ENCODE measurements around the gene SLC16A7. TPM values are rescaled to one million over a fixed set of nuclear protein-coding genes. Genes with fewer than 3 reads are reported as not detected.
"Not testable (repeated sequence)": the region's sequence is repeated elsewhere in the genome, so short reads cannot be mapped to it uniquely, and the experiment has no call there.

The SLC16A7 gene
- total RNA-seq, 1 experiment from 2014 or later = 49.2 TPM

GRCh38 chr12:59724011-59724695 is 128.3 kb downstream of the SLC16A7 start:
- DNase-seq (ENCODE audit: extremely low read depth, low read depth) = no peak

DNA sequence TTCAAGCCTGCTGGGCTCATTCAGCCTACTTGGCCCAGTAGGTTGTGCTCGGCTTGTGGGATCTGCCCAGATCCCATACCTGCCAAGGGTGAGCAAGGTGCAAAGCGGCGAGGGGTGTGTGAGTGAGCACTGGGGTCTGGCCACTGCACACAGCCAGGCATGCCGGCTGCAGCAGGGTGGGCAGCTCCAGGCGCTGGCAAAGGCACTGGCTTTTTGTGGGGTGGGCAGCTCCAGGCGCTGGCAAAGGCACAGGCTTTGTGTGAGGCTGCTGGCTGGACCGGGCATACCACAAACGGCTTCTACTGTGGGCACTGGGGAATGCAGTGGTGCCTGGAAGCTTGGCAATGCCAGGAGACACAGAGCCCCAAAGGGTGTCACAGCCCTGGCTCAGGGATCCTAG is 137.4 kb downstream of the SLC16A7 start:
- no peak for DNase-seq (ENCODE audit: extremely low read depth, low read depth)

DNA sequence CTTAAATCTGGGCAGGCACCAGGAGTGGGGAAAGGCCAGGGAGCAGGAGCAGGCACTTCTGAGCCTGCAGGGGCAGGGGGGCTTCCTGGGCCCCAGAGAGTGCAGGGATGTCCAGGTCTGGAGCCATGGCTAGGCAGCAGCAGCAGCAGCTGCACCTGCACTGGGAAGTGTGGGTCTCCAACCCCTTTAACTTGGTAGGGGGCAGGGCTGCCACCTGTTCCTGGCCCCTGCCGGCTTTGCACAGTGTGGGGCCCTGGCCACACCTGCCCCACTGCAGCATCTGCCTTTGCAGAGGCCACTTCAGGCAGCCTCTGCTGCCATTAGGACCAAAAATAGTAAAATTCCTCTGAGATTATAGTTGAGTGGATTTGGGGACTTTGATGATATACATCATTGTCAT is 138.5 kb downstream of the SLC16A7 start:
- no peak for DNase-seq (ENCODE audit: extremely low read depth, low read depth)

DNA sequence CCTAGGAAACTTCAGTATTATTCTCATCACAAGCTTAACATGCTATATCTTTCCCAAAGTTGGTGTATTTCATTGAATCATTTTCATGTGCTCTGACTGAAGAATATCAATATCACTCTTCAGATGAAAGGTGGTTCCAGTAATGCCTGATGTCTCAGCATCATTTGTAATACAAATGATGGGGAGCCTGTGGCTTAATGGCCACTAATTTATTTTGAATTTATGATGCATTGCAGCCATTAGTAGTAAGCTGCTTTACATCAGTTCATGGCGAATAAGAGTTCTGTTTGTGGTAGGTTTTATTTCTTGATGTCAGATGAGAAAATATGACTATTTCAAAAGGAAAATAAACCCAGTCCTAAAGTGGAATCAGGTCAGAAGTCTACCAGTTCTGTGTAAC is 139.4 kb downstream of the SLC16A7 start:
- no peak for DNase-seq (ENCODE audit: extremely low read depth, low read depth)

DNA sequence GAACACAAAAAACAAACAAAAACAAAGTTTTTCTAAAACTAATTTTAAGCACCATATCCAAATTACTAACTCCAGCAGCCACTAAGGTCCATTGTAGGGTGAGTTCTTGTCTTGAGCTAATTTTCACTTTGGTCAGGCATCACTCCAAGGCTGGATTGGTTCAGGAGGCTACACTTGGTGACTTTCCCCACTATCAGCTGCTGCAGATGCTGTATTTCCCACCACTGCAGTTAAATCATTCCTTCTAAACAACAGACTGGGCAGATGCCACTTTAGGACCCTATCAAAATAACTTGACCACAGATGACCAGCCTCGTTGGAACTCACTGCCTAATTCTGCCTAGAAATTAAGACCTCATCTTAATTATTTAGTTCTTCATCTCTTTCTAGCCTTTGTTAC is 140.5 kb downstream of the SLC16A7 start:
- no peak for DNase-seq (ENCODE audit: extremely low read depth, low read depth)

GRCh38 chr12:59736786-59737185 is 141.0 kb downstream of the SLC16A7 start:
- peak; percentile 7 for DNase-seq (ENCODE audit: extremely low read depth, low read depth)

GRCh38 chr12:59737725-59738463 is 142.1 kb downstream of the SLC16A7 start:
- no peak for DNase-seq (ENCODE audit: extremely low read depth, low read depth)

DNA sequence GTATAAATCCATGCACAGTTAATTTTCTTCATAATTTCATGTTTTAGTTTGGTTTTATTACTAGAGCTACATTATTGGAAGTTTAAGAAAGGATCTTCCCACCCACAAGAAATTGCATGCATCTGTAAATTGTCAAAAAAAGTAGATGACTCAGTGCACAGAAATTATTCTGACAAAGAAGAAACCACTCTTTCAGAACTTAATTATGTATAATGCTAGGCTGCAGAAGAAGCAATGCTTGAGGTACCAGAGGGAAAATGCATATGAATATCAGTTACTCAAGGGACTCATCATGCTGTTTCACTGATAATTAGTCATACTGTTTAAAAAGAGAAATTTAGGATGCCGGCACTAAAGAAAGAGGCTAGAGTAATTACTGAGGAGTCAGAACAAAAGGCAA is 147.0 kb downstream of the SLC16A7 start:
- no peak for DNase-seq (ENCODE audit: extremely low read depth, low read depth)

- DNase-seq (ENCODE audit: extremely low read depth, low read depth) = no peak
Measured at GRCh38 chr12:59744564-59744963, 148.7 kb downstream of the SLC16A7 start.

GRCh38 chr12:59751091-59751490 is 155.3 kb downstream of the SLC16A7 start:
- not testable (repeated sequence) for DNase-seq (ENCODE audit: extremely low read depth, low read depth)

GRCh38 chr12:59761542-59761941 is 165.7 kb downstream of the SLC16A7 start:
- DNase-seq (ENCODE audit: extremely low read depth, low read depth) = no peak

DNA sequence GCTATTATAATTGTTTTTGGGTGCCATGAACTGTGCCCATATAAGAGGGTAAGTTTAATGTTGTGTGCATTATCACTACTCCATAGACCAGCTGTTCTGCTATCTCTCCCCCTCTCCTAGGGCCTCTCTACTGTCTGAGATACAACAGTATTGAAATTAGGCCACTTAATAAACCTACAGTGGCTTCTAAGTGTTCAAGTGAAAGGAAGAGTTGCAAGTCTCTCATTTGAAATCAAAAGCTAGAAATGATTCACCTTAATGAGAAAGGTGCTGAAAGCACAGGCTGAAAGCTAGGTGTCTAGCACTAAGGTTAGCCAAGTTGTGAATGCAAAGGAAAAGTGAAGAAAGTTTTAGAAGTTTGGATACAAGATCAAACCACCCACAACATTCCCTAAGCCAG is 168.0 kb downstream of the SLC16A7 start:
- no peak for DNase-seq (ENCODE audit: extremely low read depth, low read depth)

DNA sequence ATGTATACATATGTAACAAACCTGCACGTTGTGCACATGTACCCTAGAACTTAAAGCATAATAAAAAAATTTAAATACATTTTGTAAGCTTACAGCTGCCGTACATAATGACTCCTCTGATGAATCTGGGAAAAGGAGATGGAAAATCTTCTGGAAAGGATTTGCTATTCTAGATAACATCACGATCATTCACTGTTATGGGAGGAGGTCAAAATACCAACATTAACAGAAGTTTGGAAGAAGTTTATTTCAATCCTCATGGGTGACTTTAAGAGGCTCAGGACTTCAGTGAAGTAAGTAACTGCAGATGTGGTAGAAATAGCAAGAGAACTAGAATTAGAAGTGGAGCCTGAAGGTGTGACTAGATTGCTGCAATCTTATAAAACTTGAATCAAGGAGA is 172.2 kb downstream of the SLC16A7 start:
- DNase-seq (ENCODE audit: extremely low read depth, low read depth) = no peak

GRCh38 chr12:59780605-59781135 is 184.8 kb downstream of the SLC16A7 start:
- peak; percentile 48 for DNase-seq (ENCODE audit: extremely low read depth, low read depth)

DNA sequence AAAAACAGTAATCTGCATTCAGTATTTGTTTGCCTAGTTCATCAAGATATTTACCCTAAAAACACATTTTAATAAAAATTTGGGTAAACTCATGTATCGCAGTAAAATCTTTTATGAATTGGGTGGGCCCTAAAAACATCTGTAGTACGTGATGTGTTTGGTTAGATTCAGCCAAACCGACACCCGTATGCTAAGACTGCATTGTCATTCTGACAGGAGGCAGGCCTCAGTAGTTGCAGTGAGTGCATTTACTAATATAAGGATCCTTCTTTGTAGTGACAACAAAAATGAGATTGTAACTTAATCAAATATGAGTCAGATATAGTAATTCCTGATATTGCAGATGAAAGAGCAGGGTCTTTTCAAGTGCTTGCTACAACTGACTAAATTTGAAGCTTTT is 191.8 kb downstream of the SLC16A7 start:
- DNase-seq (ENCODE audit: extremely low read depth, low read depth) = peak; percentile 73

- no peak for DNase-seq (ENCODE audit: extremely low read depth, low read depth)
Measured at GRCh38 chr12:59792647-59793046, 196.8 kb downstream of the SLC16A7 start.

DNA sequence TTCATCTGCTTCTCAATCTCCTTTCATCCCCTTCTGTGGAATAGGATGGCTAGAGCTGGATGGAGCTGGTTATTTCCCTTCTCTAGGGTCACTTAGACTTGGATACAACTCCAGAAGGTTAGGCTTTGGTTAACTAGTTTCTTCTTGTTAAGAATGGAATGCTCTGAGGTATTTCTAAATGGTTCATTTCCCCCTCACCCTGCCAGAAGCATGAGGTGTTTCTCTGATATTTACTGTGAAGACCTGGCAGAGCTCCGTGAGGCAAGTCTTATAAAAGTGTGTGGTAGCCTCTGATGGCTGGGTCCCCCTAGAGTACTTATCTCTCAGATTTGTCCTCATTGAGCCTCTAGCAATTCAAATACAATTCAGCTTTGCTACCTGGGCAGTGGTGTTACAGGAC is 207.9 kb downstream of the SLC16A7 start:
- DNase-seq (ENCODE audit: extremely low read depth, low read depth) = no peak

DNA sequence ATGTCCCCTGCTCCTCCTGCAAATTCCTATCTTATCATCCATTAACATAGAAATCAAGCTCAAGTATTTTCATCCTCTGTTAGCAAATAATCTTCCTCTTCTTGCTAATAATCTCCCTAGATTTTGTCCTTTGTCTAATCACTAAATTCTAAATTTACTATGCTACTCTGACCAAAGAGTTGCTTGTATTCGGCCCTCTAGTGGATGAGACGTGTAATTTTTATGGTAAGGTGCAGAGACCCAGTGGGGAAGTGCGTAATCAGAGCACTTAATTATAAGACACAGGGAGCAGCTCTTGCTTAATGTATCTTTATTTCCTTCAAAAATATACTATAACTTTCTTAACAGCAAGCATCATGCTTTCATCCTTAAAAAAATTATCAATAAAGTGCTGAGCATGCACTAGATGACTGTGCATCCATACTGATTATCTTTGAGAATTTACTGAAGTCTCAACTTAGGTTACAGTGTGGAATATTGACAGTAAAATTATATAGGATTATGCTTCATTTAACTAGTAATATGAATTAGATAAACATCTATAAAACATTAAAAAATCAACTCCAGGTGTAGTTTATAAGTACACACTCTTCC is 212.6 kb downstream of the SLC16A7 start:
- DNase-seq (ENCODE audit: extremely low read depth, low read depth) = peak; percentile 38

DNA sequence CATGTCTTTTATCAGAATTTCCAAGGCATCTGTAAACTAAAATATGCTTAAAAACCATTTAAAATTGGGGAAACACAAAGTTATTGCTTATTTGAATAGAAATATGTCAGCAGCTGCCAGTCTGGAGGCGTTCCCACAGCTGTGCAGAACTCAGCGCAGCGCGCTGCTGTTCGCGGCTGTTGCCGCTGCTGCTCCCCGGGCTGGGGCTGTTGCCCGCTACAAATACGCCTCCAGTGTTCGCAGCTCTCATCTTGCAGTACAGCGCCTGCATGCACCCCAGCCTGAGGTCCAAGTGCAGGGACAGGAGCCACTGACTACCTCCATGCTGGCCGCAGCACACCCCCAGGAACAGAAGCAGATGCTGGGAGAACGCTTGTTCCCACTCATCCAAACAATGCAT is 216.2 kb downstream of the SLC16A7 start:
- no peak for DNase-seq (ENCODE audit: extremely low read depth, low read depth)

DNA sequence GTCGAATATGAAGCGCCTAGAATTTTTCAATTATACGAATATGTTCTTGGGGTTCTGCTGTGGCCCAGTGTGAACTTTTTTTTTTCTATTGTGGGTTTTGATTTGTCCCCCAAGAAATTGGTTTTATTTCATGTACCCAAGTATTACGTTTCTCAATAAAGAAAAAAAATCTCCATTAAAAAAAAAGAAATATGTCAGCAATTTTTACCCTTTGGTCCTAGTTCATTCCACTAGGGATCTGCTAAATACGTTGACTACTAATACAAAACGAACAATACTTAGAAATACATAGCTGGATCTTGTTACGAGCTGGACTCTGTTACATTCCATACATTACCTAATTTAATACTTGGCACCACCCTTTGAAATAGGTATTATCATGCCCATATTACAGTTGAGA is 216.9 kb downstream of the SLC16A7 start:
- DNase-seq (ENCODE audit: extremely low read depth, low read depth) = no peak

GRCh38 chr12:59820594-59821011 is 224.8 kb downstream of the SLC16A7 start:
- no peak for DNase-seq (ENCODE audit: extremely low read depth, low read depth)

- DNase-seq (ENCODE audit: extremely low read depth, low read depth) = no peak
Measured at GRCh38 chr12:59823567-59823966, 227.7 kb downstream of the SLC16A7 start.
